Measurements from ENCODE around the gene TIFAB.
"Not testable (repeated sequence)": the region's sequence is repeated elsewhere in the genome, so short reads cannot be mapped to it uniquely, and the experiment has no call there.

The TIFAB gene, protein sequence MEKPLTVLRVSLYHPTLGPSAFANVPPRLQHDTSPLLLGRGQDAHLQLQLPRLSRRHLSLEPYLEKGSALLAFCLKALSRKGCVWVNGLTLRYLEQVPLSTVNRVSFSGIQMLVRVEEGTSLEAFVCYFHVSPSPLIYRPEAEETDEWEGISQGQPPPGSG

DNA sequence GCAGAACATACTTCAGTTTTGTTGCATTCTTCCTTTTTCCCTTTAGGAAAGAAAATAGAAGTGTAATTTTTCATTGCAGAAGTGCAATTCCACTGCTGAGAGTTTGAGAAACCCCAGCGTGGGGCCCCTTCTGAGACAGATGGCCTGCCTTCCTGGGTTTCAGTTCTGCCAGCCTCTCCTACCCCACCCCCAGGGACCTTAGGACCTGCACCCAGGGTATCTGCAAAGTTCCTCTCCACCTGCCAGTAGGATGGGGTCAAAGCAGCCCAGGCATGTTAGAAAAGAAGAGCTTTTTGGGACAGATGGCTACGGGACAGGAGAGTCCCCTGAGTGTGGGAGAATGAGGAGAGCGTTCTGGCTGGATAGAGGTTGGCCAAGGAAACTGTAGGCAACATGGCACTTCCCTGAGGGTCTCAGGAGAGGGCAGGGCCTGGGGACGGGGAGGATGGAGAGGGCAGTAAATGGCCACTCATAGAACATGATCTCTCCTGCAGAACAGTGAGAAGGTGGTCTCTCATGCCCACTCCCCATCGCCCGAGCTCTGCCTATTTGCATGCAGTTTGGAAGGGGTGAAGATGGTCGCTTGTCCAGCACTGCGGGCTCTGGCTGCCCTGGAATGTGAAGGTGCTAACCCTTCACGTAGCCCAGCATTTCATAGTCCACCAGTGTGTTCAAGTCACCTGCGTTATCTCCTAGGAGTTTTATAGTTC is at the start of gene TIFAB:
TSS of gene TIFAB (minus strand) at position 31 of the 710 bp plus-strand sequence. CDS start 2,412 bp downstream, outside the sequence.
- DNase-seq (ENCODE audit: low read depth, low spot score): no peak

DNA sequence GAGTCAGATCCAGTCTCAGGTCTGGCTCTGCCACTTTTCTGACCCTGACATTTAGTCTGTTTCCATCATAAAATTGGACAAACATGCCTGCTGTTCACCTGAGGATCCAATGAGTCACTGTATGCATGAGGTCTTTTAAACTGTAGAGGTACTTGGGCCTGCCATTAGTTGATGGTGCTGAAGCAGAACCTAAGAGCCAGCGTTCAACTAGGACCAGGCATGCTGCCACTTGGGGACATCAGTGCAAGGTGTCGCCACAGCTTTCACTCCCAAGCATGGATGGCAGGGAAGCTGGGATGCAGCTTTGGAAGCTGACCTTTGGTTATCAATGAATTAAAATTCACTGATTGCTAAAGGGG is 46.5 kb upstream of the TIFAB start:
- no peak for DNase-seq (ENCODE audit: low read depth, low spot score)

DNA sequence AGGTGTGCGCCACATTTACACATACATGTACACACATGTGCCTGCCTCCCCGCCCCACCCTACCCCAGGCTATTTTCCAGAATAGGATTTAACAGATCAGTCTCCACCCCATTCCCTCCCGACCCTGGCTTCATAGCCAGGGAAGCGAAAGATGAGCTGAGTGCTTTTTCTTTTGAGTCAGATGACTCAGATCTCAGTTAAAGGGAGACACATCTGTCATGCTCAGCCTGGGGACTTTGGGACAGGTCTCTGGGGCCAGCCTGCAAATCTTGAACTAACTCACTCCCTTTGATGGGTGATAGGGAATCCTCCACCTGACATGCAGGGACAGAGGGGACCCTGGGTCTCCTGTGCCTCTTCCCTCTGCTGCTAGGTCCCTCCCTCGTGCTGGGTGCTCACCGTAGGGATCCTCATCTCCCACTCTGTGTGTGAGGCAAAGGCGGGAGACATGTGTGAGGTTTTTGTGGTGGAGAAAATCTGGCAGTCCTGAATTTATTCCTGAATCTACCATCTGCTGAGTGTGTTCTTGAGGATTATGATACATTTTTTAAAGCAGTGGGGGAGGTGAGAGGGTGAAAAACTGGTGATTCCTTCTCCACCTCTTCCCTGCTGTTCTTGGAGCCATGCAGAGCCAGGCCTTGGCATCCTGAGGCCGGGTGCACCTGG is 46.0 kb upstream of the TIFAB start:
- no peak for DNase-seq (ENCODE audit: low read depth, low spot score)

DNA sequence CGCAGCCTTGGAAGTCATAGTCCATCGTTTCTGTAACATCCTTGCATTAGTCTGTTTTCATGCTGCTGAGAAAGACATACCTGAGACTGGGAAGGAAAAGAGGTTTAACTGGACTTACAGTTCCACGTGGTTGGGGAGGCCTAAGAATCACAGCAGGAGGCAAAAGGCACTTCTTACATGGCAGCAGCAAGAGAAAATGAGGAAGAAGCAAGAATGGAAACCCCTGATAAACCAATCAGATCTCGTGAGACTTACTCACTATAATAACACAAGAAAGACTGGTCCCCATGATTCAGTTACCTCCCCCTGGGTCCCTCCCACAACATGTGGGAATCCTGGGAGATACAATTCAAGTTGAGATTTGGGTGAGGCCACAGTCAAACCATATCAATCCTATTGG is 43.4 kb upstream of the TIFAB start:
- DNase-seq (ENCODE audit: low read depth, low spot score): not testable (repeated sequence)

DNA sequence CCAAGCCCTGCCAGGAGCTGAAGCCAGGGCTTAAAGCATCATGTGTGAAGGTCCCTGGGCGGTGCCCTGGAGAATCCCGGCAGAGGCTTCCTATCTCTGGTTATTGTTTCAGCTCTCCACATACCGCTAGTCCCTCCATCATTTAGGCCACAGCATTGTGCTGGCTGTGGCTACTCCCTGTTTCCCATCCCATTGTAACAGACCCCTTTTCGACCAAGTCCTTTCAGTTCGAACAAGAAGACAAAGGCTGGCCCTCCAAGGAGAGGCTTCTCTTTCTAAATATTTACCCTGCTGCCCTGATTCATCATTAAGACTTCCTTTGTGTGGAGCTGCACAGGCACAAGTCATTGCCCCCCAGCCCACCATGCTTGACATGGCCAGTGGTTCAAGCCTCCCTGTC is 42.0 kb upstream of the TIFAB start:
- no peak for DNase-seq (ENCODE audit: low read depth, low spot score)

DNA sequence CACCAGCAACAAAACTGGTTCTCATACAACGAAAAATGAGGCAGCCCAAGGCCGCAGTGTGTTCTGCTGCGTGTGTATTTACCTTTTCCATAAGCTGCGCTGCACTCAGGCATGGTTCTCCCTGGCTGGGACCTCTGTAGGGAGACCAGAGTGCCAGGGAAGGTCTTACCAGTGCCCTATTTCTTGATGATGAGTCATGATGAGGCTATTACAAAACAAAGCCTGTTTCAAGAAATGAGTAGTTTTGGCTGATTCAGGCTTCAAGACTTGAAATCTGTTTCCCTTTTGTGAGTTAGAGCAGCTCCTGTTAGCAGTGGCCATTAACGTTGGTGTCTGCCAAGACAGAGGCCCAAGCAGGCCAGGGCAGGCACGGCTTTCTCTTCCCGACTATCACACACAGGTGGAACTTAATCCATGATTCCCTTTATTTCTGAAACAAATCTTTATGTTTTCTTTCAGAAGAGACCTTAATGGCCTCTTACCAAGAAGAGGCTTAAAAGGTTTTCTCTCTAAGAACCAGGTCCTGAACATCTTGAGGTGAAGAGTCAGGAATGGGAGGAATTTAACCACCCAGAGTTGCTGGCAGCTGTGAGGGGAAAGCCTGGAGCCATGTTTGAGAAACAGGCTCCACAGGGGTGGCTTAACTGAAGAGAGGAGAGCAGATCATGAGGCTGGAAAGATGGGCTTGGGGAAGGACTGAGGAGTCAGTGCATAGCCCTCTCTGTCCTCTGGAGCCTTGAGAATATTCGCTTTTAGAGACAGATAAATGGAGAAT is 41.4 kb upstream of the TIFAB start:
- DNase-seq (ENCODE audit: low read depth, low spot score): peak; percentile 71

DNA sequence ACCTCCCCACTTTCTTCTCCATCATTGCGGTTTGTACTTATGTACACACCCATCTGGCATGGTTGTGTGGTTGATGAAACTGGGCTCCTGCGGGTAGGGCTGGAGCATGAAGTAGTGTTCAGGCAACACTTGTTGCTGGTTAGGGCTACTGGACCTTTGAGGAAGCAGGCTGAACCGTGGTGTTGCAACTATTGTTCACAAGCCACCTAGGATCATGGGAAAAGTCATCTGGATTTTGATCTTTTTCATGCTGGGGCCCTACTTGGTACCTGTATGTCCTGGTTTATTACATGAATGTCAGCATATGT is 40.1 kb upstream of the TIFAB start:
- no peak for DNase-seq (ENCODE audit: low read depth, low spot score)

DNA sequence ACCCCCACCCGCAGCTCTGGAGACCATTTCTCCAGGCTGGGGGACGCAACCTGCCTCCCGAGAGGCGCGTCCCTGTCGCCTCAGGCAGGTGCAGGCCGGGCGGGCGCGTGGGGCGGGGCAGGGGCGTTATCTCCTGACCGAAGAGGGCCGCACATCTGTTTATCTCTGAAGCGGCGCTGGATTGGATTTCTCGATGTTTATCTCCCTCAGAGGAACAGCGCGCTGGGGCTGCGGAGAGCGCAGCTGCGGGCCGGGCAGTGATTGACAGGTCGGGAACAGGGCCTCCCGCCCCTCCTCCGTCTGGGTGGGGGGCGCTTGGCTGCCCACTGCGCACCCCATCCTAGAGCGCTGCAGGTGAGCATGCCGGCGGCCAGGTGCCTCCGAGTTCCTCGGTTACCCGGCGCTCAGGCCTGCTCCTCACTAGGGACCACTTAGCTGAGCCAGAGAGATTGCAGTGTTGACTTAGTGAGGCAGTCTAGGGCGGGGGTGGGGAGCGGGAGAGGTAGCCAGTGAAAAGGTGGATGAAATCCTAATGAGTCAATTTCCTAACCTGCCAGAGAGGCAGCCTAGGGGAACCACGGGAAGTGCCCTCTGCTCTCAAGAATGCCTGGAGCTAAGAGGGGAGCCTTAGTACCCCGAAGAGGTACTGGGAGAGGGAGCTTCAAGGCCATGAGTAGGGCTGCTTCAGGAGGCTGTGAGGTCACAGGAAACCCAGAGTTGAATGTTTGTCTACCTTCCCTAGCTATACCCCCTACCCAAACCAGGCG is 39.6 kb upstream of the TIFAB start:
- peak; percentile 84 for DNase-seq (ENCODE audit: low read depth, low spot score)

DNA sequence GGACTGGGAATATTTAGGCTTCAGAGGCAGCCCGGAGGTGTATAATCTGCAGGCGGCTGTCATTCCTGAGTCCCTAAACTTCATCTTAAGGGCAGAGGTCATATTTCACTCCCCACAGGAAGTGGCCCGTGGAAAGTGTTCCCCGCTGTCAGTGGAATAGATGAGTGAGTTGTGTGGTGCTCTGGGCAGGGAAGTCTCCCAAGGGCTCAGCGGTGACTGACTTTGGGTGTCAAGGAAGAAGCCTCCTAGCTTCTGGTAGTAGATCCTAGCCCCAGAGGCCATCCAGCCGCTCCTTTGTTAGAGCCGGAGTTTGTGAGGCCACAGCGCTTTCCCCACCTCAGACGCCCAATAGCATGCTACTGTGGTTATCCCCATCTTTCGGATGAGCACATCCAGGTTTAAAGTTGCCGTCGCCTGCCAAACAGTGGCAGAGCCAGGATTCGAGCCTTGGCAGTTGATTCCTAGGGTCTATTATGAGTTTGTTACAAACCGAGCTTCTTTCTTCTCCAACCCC is 38.9 kb upstream of the TIFAB start:
- no peak for DNase-seq (ENCODE audit: low read depth, low spot score)

DNA sequence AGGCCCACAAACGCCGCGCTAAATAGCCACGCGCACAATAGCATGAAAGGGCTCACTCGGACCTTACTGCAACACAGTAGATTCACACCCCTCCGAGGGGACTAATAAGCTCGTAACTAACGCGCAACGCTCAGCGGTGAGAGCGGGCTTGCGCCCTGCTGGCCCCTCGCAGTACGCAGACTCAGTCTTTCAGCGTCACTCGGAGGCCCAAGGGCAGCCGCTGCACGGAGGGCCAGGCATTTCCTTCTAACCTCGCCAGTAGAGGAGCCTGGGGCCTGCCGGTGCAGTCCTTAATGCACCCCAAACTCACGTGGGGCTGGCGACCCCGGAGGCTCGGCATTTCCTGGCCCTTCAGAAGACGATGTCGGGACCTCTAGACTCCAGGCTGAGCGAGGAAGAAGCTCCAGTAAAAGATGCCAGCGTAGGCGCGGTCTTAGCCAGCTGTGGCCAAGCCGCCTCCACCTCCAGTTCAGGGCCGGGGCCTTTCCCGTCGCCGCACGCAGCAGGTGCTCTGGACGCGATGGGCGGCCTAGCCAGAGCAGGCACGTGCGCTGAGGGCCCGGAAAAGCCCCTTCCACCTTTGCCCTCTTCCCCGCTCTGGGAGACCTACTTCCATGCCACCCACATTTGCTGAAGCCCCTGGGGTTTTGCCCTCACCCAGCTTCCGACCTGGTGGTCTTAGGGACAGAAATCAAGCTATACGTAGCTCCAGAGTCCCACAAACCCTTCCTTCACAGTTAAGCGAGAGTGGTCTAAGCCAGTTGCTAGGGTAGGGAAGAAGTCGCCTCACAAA is 38.3 kb upstream of the TIFAB start:
- peak; percentile 72 for DNase-seq (ENCODE audit: low read depth, low spot score)

DNA sequence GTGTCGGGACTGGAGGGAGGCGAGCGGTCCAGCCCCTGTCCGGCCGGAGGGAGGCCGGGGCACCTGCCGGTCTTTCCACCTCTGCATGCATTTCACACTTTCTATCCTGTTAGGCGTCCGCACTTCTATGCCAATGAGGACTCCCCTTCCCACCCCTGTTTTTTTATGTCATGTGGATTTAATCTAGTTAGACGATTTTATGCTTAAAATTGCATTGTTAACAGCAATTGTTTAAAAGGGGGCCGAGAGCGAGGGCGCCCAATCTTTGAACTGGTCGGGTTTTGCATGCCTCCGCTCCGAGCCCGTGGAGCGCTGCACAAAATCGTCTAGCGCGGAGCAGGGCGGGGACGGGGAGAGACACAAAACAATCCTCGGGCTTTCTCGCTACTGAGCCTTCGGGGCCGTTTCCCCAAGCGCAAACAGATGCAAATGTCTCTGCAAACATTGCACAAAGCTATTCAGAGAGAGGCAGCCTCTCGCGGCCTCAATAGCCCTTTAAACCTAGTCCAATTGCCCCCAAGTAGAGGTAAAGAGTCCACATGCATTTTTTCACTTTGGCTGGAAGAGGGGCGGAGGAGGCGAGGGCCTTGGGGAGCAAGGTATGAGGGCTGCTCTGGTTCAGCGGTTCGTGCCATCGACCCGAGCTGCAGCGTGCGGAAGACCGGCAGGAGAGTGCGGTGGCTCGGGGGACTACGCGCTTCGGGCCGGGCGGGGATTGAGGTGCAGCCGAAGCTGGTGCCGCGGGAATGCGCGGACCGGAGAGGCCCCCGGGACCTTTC is 37.5 kb upstream of the TIFAB start:
- peak; percentile 76 for DNase-seq (ENCODE audit: low read depth, low spot score)

DNA sequence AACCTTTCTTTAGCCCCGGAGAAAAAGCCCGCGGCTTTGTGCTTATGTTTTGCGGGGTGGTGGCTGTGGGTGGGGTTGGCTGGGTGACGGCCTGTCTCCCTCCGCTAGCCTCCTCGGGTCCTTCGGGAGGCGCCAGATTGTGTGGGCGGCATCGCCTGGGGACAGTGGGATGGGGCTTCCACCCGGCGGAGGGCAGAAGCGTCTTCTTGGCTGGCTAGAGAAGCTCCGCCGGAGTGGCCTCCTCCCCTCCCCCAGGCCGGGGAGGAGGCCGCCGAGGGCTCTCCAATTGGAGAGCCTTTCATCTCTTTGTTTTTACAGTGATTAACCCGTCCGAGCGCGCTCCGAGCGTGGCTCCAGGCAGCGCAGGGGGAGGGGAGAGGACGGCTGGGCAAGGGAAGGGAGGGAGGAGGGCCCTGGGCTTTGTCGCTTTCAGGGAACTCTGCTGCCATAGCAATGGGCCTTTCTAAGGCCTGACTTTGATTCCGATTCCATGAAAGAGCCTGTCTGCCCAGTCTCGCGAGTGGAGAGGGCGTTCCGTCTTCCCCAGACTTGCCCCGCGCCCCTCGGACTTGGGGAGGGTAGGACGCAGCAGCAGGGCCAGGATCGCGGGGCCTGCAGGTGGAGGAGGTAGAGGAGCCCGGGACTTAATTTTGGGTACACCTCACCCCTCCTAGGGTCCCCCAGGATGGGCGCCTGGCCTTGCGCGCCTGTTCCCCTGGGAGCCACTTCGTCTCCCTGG is 36.7 kb upstream of the TIFAB start:
- peak; percentile 97 for DNase-seq (ENCODE audit: low read depth, low spot score)

DNA sequence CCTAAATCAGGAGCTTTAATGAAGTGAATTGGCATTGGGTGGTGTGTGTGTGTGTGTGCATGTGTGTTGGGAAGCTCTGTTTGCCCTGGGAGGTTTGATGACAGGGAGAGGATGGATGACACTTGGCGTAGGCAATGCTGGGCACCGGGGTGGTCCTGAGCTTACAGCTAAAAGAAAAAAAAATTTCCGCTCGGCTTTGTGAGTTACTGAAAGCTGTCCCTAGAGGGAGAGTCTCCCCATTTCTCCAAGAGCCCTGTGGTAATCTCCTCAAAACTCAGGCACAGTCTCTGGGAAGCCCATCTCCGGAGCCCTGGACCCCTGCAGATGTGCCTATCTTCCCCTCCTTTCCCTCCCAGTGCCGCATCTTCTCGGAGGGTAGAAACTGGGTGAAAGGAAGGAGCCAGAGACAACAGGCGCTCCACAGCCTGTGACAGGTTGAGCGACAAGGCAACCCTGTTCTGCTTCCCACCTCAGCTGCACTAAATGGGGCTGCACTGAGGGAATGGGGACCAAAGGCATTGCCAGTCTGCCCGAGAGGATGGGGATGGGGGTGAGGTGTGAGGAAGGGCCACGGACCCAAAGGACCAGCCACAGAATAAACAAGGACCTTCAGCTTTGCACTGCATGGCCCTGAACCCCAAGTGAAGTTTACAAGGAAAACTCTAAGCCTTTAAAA is 35.8 kb upstream of the TIFAB start:
- no peak for DNase-seq (ENCODE audit: low read depth, low spot score)

DNA sequence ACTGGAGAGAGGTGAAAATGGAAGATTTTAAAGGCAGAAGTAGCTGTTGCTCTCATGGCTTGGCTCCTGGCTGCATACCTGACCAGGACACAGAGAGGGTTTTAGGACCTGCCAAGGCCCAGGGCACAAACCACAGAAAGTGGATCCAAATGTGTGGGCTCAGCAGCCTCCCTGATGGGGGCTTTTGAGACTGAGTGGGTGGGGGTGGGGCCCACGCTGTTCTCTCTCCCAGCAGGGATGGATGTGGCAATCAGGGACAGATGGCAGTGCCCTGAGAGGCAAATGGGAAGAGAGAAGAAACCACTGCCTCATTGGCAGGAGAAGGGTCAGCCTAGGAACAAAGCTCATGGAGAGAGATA is 34.9 kb upstream of the TIFAB start:
- DNase-seq (ENCODE audit: low read depth, low spot score): no peak

DNA sequence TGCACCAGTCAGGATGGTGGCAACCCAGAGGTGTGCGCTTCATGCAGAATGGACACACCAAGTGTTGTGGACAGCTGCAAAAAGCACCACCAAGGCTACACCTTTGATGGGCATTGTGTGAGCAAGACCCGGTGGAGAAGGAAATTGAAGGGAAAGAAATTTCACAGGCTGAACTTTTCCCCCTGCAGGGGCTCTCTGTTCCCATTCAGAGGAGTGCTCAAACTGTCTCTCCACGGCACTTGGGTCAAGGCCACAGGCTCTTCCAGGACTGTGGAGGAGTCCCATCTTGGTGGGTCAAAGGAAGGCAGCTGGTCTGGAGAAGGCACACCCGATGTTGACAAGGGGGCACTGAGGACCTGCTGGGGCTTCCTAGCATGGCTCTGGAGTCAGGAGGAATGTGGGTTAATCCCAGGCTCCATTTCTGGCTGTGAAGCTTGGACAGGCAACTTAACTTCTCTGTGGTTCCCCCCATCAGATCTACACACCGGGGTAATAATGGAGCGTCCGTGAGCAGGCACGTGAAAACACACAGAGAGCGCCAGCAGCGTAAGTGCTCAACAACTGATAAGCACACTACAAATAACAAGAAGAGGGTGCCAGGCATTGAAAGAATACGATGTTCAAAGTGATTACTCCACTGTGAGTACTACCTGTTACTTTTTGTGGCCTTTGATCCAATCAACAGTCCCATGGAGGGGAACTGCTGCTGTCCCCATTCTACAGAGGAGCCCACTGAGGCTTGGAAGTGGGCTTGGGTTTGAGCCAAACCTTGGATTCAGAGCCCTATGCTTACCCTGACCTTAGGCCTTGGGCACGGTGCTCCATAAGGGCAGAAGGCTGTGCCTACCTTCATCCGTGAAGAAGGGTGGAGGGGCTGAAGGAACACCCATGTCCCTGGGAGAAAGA is 34.2 kb upstream of the TIFAB start:
- DNase-seq (ENCODE audit: low read depth, low spot score): no peak

DNA sequence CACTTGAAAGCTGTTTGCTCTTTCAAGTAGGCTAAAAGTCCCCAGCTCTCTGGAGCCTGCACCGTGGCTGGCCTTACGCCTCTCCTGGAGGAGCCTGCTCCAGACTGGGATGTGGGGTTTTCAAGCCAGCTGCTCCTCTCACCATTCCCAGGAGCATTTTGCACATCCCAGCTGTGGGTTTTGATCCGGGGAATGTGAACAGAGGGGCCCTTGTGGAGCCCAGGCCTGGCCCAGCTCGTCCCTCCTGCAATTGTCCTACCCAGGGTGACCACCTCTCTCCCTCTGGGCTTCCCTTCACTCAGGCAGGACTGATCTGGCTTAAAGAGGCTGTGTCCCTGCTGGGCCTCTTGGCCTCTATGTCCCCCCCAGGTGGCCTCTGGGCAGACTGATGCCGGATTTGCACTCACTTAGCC is 32.5 kb upstream of the TIFAB start:
- no peak for DNase-seq (ENCODE audit: low read depth, low spot score)

DNA sequence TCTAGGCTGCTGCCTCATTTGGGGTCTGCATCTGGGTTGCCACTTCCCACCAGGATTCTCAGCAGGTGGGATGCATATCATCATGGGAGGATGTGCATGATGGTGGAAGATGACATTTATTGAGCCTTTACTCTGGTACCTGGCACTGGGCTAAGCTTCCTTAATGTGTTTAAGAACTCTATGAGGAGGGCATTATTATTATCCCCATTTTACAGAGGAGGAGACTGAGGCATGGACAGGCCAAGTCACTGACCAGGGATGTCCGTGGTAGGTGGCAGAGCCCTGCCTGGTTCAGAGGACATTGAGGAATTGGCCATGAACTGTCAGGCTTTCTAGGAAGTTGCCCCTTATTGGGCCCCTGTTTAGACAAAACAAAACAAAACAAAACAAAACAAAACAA is 31.1 kb upstream of the TIFAB start:
- no peak for DNase-seq (ENCODE audit: low read depth, low spot score)

All from ELF-1 (cell line).